Progenitor cell of endocrine pancreas (in vitro differentiated cells): ENCODE data around the gene PXDN. TPM values are rescaled to one million over a fixed set of nuclear protein-coding genes. Genes with fewer than 3 reads are reported as not detected.
A peak's percentile ranks its signal among the peaks of the same experiment; 100 is the strongest.

Experiments used
- DNase-seq: peaks from one replicate; pipeline ENCODE4 v3.0.0; 2021; ENCODE audit warnings: low spot score; ENCODE audit not compliant: unreplicated experiment
- H3K27ac Mint-ChIP-seq: 2 replicates; pipeline ENCODE4 v1.8.0; 2021; ENCODE audit warnings: mild to moderate bottlenecking, moderate library complexity, mixed read lengths
- H3K27me3 Mint-ChIP-seq: 2 replicates; pipeline ENCODE4 v1.8.0; 2021; ENCODE audit warnings: mixed read lengths
- H3K36me3 Mint-ChIP-seq: 2 replicates; pipeline ENCODE4 v1.8.0; 2022; ENCODE audit warnings: mixed read lengths; ENCODE audit not compliant: insufficient read depth
- H3K4me1 Mint-ChIP-seq: 2 replicates; pipeline ENCODE4 v1.8.0; 2021; ENCODE audit warnings: low read depth, mixed read lengths
- H3K4me3 Mint-ChIP-seq: 2 replicates; pipeline ENCODE4 v1.8.0; 2021; ENCODE audit warnings: low read depth, mild to moderate bottlenecking, moderate library complexity, mixed read lengths
- H3K9me3 Mint-ChIP-seq: 2 replicates; pipeline ENCODE4 v1.8.0; 2021; ENCODE audit warnings: low read depth, mixed read lengths
- CTCF ChIP-seq: fragments of 200-600 bp; sonication (generic); IDR thresholded peaks from one replicate; pipeline ENCODE4 v1.5.0; 2021; ENCODE audit warnings: antibody characterized with exemption, mild to moderate bottlenecking; ENCODE audit not compliant: unreplicated experiment
- long read RNA-seq: library from polyadenylated mRNA; unstranded; transcript quantifications from one replicate; pipeline ENCODE4 v2.0.0, GENCODE V29; 2020
- total RNA-seq: library from RNA; stranded (reverse); gene quantifications from 2 replicates; pipeline ENCODE4 v1.2.1, GENCODE V29; 2021

The PXDN gene, protein sequence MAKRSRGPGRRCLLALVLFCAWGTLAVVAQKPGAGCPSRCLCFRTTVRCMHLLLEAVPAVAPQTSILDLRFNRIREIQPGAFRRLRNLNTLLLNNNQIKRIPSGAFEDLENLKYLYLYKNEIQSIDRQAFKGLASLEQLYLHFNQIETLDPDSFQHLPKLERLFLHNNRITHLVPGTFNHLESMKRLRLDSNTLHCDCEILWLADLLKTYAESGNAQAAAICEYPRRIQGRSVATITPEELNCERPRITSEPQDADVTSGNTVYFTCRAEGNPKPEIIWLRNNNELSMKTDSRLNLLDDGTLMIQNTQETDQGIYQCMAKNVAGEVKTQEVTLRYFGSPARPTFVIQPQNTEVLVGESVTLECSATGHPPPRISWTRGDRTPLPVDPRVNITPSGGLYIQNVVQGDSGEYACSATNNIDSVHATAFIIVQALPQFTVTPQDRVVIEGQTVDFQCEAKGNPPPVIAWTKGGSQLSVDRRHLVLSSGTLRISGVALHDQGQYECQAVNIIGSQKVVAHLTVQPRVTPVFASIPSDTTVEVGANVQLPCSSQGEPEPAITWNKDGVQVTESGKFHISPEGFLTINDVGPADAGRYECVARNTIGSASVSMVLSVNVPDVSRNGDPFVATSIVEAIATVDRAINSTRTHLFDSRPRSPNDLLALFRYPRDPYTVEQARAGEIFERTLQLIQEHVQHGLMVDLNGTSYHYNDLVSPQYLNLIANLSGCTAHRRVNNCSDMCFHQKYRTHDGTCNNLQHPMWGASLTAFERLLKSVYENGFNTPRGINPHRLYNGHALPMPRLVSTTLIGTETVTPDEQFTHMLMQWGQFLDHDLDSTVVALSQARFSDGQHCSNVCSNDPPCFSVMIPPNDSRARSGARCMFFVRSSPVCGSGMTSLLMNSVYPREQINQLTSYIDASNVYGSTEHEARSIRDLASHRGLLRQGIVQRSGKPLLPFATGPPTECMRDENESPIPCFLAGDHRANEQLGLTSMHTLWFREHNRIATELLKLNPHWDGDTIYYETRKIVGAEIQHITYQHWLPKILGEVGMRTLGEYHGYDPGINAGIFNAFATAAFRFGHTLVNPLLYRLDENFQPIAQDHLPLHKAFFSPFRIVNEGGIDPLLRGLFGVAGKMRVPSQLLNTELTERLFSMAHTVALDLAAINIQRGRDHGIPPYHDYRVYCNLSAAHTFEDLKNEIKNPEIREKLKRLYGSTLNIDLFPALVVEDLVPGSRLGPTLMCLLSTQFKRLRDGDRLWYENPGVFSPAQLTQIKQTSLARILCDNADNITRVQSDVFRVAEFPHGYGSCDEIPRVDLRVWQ (N-terminal part only)
- 242 and 256 TPM in 2 replicates for total RNA-seq
- long read RNA-seq, full-length matches to known transcripts: 6 of 144 reads
- long read RNA-seq, partial matches to known transcripts: 79 of 144 reads
- long read RNA-seq, other reads (novel, unspliced or antisense): 59 of 144 reads

GRCh38 chr2:1744446-1745170, at the start of gene PXDN:
Gene PXDN (minus strand): TSS chr2:1744515. CDS start chr2:1744455, 60 bp downstream.
- peak within 1 kb of the TSS; percentile 93 for H3K27ac Mint-ChIP-seq
- no peak for TF ChIP-seq CTCF
- H3K27me3 Mint-ChIP-seq: peaks cover 32% of the 10 kb centered on the region
- H3K4me3 Mint-ChIP-seq: peak within 1 kb of the TSS; percentile 96
- peaks cover 3% of the 10 kb centered on the region for H3K36me3 Mint-ChIP-seq
- H3K9me3 Mint-ChIP-seq: no peaks in the 10 kb centered on the region
- DNase-seq: peak; percentile 65
- H3K4me1 Mint-ChIP-seq: peaks cover 13% of the 10 kb centered on the region

GRCh38 chr2:1793868-1794445, 49.6 kb upstream of the PXDN start:
- H3K27me3 Mint-ChIP-seq: peaks cover 12% of the 10 kb centered on the region
- TF ChIP-seq CTCF: no peak
- no peak overlapping the region for H3K4me3 Mint-ChIP-seq
- no peak for DNase-seq
- no peaks in the 10 kb centered on the region for H3K4me1 Mint-ChIP-seq
- H3K9me3 Mint-ChIP-seq: no peaks in the 10 kb centered on the region
- no peaks in the 10 kb centered on the region for H3K36me3 Mint-ChIP-seq
- no peak overlapping the region for H3K27ac Mint-ChIP-seq

- Mint-ChIP-seq H3K36me3 (no peaks in the 10 kb centered on the region), H3K27ac (peak overlapping the region; percentile 30), H3K9me3 (no peaks in the 10 kb centered on the region), H3K4me3 (no peak overlapping the region), H3K4me1 (no peaks in the 10 kb centered on the region), H3K27me3 (peaks cover 11% of the 10 kb centered on the region)
- TF ChIP-seq CTCF: no peak
- no peak for DNase-seq
These were observed 48.9 kb upstream of the PXDN start for GRCh38 chr2:1793001-1793867.

GRCh38 chr2:1791685-1792435, 47.5 kb upstream of the PXDN start:
- no peak overlapping the region for H3K27ac Mint-ChIP-seq

More at GRCh38 chr2:1791685-1792435, 47.5 kb upstream of the PXDN start:
- Mint-ChIP-seq H3K36me3 (no peaks in the 10 kb centered on the region), H3K9me3 (no peaks in the 10 kb centered on the region), H3K27me3 (peaks cover 11% of the 10 kb centered on the region), H3K4me1 (no peaks in the 10 kb centered on the region), H3K4me3 (no peak overlapping the region)
- TF ChIP-seq CTCF: no peak
- DNase-seq: no peak
